Transverse colon (tissue), 4 donors: Measurements from ENCODE around the gene PRSS38. TPM values are rescaled to one million over a fixed set of nuclear protein-coding genes. Genes with fewer than 3 reads are reported as not detected.

Source experiments
- DNase-seq: peaks from one replicate; pipeline ENCODE4 v3.0.0-alpha.2; 2019
- H3K27ac ChIP-seq, 4 donors: fragments of 200-600 bp; sonication (generic); 2 replicates each; pipeline ENCODE4 v1.5.1; 2016 to 2018; ENCODE audit warnings: inconsistent platforms in 4 of 4
- H3K27me3 ChIP-seq: fragments of 200-600 bp; sonication (generic); 2 replicates; pipeline ENCODE4 v1.5.1; 2017; ENCODE audit warnings: inconsistent platforms
- H3K36me3 ChIP-seq, 4 donors: fragments of 200-600 bp; sonication (generic); 2 replicates each; pipeline ENCODE4 v1.5.1; 2017 to 2019; ENCODE audit warnings: inconsistent platforms in 4 of 4
- H3K4me1 ChIP-seq, 4 donors: fragments of 200-600 bp; sonication (generic); 2 replicates each; pipeline ENCODE4 v1.5.1; 2017 to 2020; ENCODE audit warnings: inconsistent platforms in 4 of 4
- H3K4me3 ChIP-seq, 4 donors: fragments of 200-600 bp; sonication (generic); 1 replicate in 1 of 4; 2 replicates in 3 of 4; pipeline versions ENCODE4 v1.5.1 to v1.6.1; 2017 to 2019; ENCODE audit warnings: inconsistent platforms in 4 of 4
- H3K9me3 ChIP-seq, 2 donors: fragments of 200-600 bp; sonication (generic); 2 replicates each; pipeline ENCODE4 v1.5.1; 2017 to 2019; ENCODE audit warnings: inconsistent platforms in 2 of 2
- CTCF ChIP-seq, 5 experiments: fragments of 200-600 bp in 3 of 5; fragments of 450-650 bp in 2 of 5; sonication (generic) in 3 of 5; IDR thresholded peaks; 1 replicate in 2 of 5; 2 replicates in 3 of 5; pipeline ENCODE4 v1.5.1; 2016 to 2017; ENCODE audit warnings: antibody characterized with exemption in 5 of 5, inconsistent platforms in 3 of 5, mild to moderate bottlenecking in 2 of 5, moderate library complexity in 1 of 5
- EP300 ChIP-seq: sonication (generic); formaldehyde crosslinking; IDR thresholded peaks from one replicate; pipeline ENCODE4 v1.6.1; 2017; ENCODE audit warnings: antibody characterized with exemption, low read depth
- POLR2A ChIP-seq: fragments of 450-650 bp; IDR thresholded peaks from one replicate; pipeline ENCODE4 v1.6.1; 2016; ENCODE audit warnings: antibody characterized with exemption, mild to moderate bottlenecking, moderate library complexity
- POLR2AphosphoS5 ChIP-seq, 3 donors: sonication (generic); formaldehyde crosslinking; IDR thresholded peaks; one replicate each; pipeline ENCODE4 v1.6.1; 2016; ENCODE audit warnings: antibody characterized with exemption in 3 of 3
- whole genome bisulfite sequencing, 2 donors: methylation state at CpG; one replicate each; pipeline ENCODE4 v1.1.5; 2018; ENCODE audit warnings: low coverage in 1 of 2; 5-methylcytosine and 5-hydroxymethylcytosine counted together
- in situ Hi-C, 4 donors: fragments of 200-750 bp; cut with MboI; loops; one replicate each; pipeline versions ENCODE4 v1.15.0 to v1.15.1; 2017; ENCODE audit warnings: low sequenced_read_pairs in 3 of 4, low pct_ligation_motif_present in 1 of 4, low pct_unique_long_range_greater_than_20kb in 1 of 4
- intact Hi-C: fragments of 100-400 bp; cut with DNase I; formaldehyde crosslinking; loops from one replicate; pipeline ENCODE4 v1.15.1; 2023; ENCODE audit warnings: low total_unique reads
- total RNA-seq, 4 donors: library from RNA; depleted of rRNA; stranded (reverse); fragments of >200 nt; gene quantifications; one replicate each; pipeline ENCODE4 v1.1.0, GENCODE V29; 2016

PRSS38 gene
- total RNA-seq, 4 donors from 2014 or later: not detected

- no peaks in the 10 kb centered on the region for H3K9me3 ChIP-seq
- H3K4me3 ChIP-seq: no peak overlapping the region
- intact Hi-C loops: loop anchor here (10.0 kb wide), 1 partner anchor 88 kb away; no protein-coding TSS in a partner anchor
- in situ Hi-C loops: no loop called here
- H3K27me3 ChIP-seq: peaks cover 4% of the 10 kb centered on the region
- H3K27ac ChIP-seq: no peak overlapping the region
- DNase-seq: no peak
- 91% methylated on average over 5 of the region's 5 CpGs; no CpG with 5 or more reads in 1 of the 2 donors for WGBS, 2 donors
- peaks cover 0 to 11% (median 8%) of the 10 kb centered on the region in 4 donors for H3K4me1 ChIP-seq
- H3K36me3 ChIP-seq: no peaks in the 10 kb centered on the region
- TF ChIP-seq POLR2A: no peak
- no peak for TF ChIP-seq POLR2AphosphoS5 (IDR thresholded peaks at IDR 0.05)
- TF ChIP-seq EP300: no peak
- TF ChIP-seq CTCF (IDR thresholded peaks at IDR 0.05): no peak
Observed at GRCh38 chr1:227796359-227796915, 19.0 kb upstream of the PRSS38 start.

- H3K27me3 ChIP-seq: peaks cover 4% of the 10 kb centered on the region
- WGBS, 2 donors: 86% methylated on average over 3 of the region's 3 CpGs; no CpG with 5 or more reads in 1 of the 2 donors
- intact Hi-C loops (loop anchor here (10.0 kb wide), 1 partner anchor 88 kb away; no protein-coding TSS in a partner anchor), in situ Hi-C loops (no loop called here)
- H3K36me3 ChIP-seq: no peaks in the 10 kb centered on the region
- H3K27ac ChIP-seq: no peak overlapping the region
- H3K4me3 ChIP-seq: no peak overlapping the region
- TF ChIP-seq POLR2A: no peak
- TF ChIP-seq CTCF (IDR thresholded peaks at IDR 0.05): no peak
- TF ChIP-seq EP300: no peak
- no peak for TF ChIP-seq POLR2AphosphoS5 (IDR thresholded peaks at IDR 0.05)
- DNase-seq: no peak
- no peaks in the 10 kb centered on the region for H3K9me3 ChIP-seq
- H3K4me1 ChIP-seq: peaks cover 0 to 11% (median 8%) of the 10 kb centered on the region in 4 donors
Observed at GRCh38 chr1:227797144-227797543, 18.3 kb upstream of the PRSS38 start.

DNA sequence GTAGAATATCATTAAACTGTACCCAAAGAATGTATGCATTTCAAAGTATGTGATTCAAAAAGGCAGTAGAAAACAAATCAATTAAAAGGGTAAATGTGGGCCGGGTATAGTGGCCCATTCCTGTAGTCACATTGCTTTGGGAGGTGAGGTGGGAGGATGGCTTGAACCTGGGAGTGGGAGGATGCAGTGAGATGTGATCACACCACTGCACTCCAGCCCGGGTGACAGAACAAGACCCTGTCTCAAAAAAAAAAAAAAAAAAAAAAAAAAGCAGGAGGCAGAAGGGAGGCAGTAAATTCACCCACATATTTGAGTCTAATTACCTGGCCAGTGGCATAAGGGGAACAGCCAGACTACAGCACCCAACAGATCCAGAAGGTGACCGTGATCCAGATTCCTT, 17.9 kb upstream of the PRSS38 start:
- H3K36me3 ChIP-seq: no peaks in the 10 kb centered on the region
- no peak overlapping the region for H3K4me3 ChIP-seq
- no peak for DNase-seq
- TF ChIP-seq POLR2A: no peak
- no peak for TF ChIP-seq EP300
- no peak for TF ChIP-seq CTCF (IDR thresholded peaks at IDR 0.05)
- TF ChIP-seq POLR2AphosphoS5 (IDR thresholded peaks at IDR 0.05): no peak
- peaks cover 4% of the 10 kb centered on the region for H3K27me3 ChIP-seq
- no peak overlapping the region for H3K27ac ChIP-seq
- H3K4me1 ChIP-seq: peaks cover 0 to 11% (median 8%) of the 10 kb centered on the region in 4 donors
- intact Hi-C loops: loop anchor here (10.0 kb wide), 1 partner anchor 87 kb away; no protein-coding TSS in a partner anchor
- 83 to 91% methylated on average over 3 of the region's 3 CpGs for WGBS, 2 donors
- in situ Hi-C loops: no loop called here
- H3K9me3 ChIP-seq: no peaks in the 10 kb centered on the region

DNA sequence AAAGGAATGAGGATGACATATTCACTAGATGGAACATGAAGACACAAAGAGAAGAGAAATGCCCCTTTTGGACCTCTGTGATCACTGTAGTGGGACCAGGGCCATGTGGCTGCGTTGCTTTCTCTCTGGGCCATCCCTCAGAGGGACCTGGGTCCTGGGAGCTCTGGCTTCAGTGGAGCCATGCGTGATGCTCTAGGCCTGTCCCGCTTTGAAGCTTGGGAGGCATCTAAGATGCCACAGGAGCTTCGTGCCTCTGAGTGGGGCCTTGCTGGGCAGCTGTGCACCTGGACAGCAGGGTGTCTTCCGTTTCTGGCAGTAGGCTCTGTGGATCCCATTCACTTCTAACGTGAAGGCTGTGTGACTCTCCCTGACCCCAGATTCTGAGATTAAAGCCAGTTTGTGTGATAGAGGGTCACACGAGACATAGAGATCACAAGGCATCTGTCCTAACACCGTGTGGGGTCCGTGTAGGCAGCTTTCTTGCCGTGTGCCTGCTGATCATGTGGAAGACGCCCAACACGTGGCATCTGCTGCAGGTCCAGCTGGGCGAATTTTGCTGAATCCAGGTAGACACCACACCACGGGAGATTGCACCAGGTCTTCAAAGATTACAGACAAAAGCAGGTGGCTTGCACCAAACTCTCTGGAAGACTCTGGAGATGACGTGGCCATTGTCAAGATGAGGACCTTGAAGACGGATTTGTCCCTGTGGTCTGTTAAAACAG, 17.2 kb upstream of the PRSS38 start:
- Histone ChIP-seq H3K36me3 (no peaks in the 10 kb centered on the region), H3K4me1 (peaks cover 0 to 11% (median 8%) of the 10 kb centered on the region in 4 donors), H3K4me3 (no peak overlapping the region), H3K9me3 (no peaks in the 10 kb centered on the region), H3K27ac (no peak overlapping the region), H3K27me3 (peaks cover 4% of the 10 kb centered on the region)
- in situ Hi-C loops (no loop called here), intact Hi-C loops (loop anchor here (10.0 kb wide), 1 partner anchor 87 kb away; no protein-coding TSS in a partner anchor)
- TF ChIP-seq CTCF (IDR thresholded peaks at IDR 0.05): no peak
- no peak for TF ChIP-seq POLR2A
- 73 to 77% methylated on average over 3 to 16 of the region's 16 CpGs for WGBS, 2 donors
- no peak for DNase-seq
